Measurements from ENCODE around the gene SHANK3.
A peak's percentile ranks its signal among the peaks of the same experiment; 100 is the strongest.

The SHANK3 gene

DNA sequence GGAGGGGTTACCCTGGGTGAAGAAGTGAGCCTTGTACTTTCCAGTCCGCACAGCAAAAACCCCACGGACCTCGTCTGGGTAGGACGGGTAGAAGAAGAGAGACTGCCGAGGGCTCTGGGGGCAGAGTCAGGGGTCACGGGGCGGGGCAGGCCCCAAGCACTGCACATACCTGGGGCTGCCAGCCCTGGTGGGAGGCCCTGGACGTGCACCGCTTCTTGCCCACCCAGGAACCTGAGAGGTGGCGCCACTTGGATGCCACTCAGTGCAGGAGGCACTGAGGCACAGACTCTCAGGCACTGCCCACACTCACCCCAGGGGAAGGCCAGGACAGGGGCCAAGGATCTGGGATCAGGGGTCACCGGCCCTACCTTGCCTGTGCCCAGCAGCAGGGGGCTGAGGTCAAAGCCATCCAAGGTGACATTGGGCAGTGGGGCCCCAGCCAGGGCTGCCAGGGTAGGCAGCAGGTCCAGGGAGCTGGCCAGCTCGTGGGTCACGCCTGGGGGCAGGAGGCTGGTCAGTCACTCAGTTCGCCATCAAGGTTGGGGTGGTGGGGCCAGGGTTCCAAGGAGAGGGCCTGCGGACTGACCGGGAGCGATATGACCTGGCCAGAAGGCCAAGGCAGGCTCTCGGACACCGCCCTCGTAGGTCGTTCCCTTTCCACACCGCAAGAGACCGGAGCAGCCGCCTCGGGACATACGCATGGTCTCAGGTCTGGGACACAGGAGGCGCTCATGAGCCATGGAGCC, 46.9 kb upstream of the SHANK3 start:
- no peaks in the 10 kb centered on the region for H3K9me3 ChIP-seq (ENCODE audit: insufficient read depth, low read length)
- H3K79me2 ChIP-seq (ENCODE audit: insufficient read depth, low read length) = no peaks in the 10 kb centered on the region; the same call in 1 of the 2 replicates
- H2AFZ ChIP-seq (ENCODE audit: low read depth, low read length, severe bottlenecking) = no peak overlapping the region
- no peak overlapping the region for H3K4me2 ChIP-seq (ENCODE audit: low read depth, low read length, poor library complexity, severe bottlenecking)
- no peaks in the 10 kb centered on the region for H3K9me2 ChIP-seq (replicated peaks; ENCODE audit: insufficient read depth, low read length)
- no peak overlapping the region for H3K27ac ChIP-seq (ENCODE audit: low read depth, low read length)
- H4K20me1 ChIP-seq (ENCODE audit: low read depth, low read length) = no peaks in the 10 kb centered on the region
- no peaks in the 10 kb centered on the region for H3K36me3 ChIP-seq (ENCODE audit: low read length)
- H3K4me3 ChIP-seq (ENCODE audit: insufficient read depth, low read length, poor library complexity, severe bottlenecking) = no peak overlapping the region
- H3K9ac ChIP-seq (ENCODE audit: low read length) = no peak overlapping the region
- H3F3A ChIP-seq (ENCODE audit: insufficient read depth) = peaks cover 15% of the 10 kb centered on the region
- no peaks in the 10 kb centered on the region for H3K27me3 ChIP-seq (ENCODE audit: low read length)
- TF ChIP-seq EZH2phosphoT487 (conservative IDR thresholded peaks at IDR 0.05; ENCODE audit: low read length) (no peak), CTCF (IDR thresholded peaks at IDR 0.05; ENCODE audit: insufficient read depth, low read length, poor library complexity, severe bottlenecking) (no peak)

- Histone ChIP-seq H3K9ac (ENCODE audit: low read length) (no peak overlapping the region), H4K20me1 (ENCODE audit: low read depth, low read length) (no peaks in the 10 kb centered on the region), H3F3A (ENCODE audit: insufficient read depth) (peaks cover 8% of the 10 kb centered on the region), H3K4me3 (ENCODE audit: insufficient read depth, low read length, poor library complexity, severe bottlenecking) (no peak overlapping the region), H3K9me3 (ENCODE audit: insufficient read depth, low read length) (no peaks in the 10 kb centered on the region), H3K79me2 (ENCODE audit: insufficient read depth, low read length) (no peaks in the 10 kb centered on the region; the same call in 1 of the 2 replicates), H3K4me2 (ENCODE audit: low read depth, low read length, poor library complexity, severe bottlenecking) (no peak overlapping the region), H3K27me3 (ENCODE audit: low read length) (no peaks in the 10 kb centered on the region), H3K9me2 (replicated peaks; ENCODE audit: insufficient read depth, low read length) (no peaks in the 10 kb centered on the region), H2AFZ (ENCODE audit: low read depth, low read length, severe bottlenecking) (no peak overlapping the region), H3K27ac (ENCODE audit: low read depth, low read length) (no peak overlapping the region), H3K36me3 (ENCODE audit: low read length) (no peaks in the 10 kb centered on the region)
- TF ChIP-seq CTCF (IDR thresholded peaks at IDR 0.05; ENCODE audit: insufficient read depth, low read length, poor library complexity, severe bottlenecking) (no peak), EZH2phosphoT487 (conservative IDR thresholded peaks at IDR 0.05; ENCODE audit: low read length) (no peak)
Measured at GRCh38 chr22:50626314-50626849, 46.2 kb upstream of the SHANK3 start.

DNA sequence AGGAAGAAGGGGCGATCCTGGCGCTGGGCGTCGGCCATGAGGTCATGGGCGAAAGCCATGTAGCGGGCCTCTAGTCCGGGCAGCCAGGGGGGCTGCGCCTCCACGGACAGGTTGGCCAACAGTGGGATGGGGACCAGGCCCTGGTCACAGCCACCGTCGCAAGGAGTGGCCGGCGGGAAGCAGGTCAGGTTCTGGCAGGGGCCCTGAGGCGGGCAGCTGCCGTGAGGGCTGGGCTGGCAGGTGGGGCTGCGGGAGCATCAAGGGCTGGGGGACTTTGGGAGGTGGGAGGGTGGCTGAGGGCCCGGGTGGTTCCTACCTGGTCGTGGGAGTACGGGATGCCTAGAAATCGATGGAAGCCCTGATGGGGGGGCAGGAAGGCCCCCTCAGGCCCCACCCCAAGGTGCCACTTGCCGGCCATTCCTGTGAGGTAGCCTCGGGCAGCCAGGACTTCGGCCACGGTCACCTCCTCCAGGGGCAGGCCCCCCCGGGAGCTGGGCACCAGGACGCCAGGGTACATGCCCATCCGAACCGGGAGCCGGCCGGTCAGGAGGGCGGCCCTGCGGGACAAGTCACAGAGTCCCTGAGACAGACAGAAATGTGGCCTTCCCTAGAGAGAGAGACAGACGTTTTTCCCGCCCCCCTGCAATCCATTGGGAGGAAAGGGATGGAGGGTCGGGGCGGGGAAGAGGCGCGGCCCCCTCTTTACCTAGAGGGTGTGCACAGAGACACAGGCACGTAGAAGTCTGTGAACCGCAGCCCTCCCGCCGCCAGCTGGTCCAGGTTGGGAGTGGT, 45.6 kb upstream of the SHANK3 start:
- H3K4me2 ChIP-seq (ENCODE audit: low read depth, low read length, poor library complexity, severe bottlenecking) = peak overlapping the region; percentile 70
- H4K20me1 ChIP-seq (ENCODE audit: low read depth, low read length) = no peaks in the 10 kb centered on the region
- peak overlapping the region; percentile 61 for H2AFZ ChIP-seq (ENCODE audit: low read depth, low read length, severe bottlenecking)
- TF ChIP-seq CTCF (IDR thresholded peaks at IDR 0.05; ENCODE audit: insufficient read depth, low read length, poor library complexity, severe bottlenecking) = no peak
- no peak for TF ChIP-seq EZH2phosphoT487 (conservative IDR thresholded peaks at IDR 0.05; ENCODE audit: low read length)
- H3K79me2 ChIP-seq (ENCODE audit: insufficient read depth, low read length) = no peaks in the 10 kb centered on the region; the same call in 1 of the 2 replicates
- no peaks in the 10 kb centered on the region for H3K9me3 ChIP-seq (ENCODE audit: insufficient read depth, low read length)
- H3K36me3 ChIP-seq (ENCODE audit: low read length) = no peaks in the 10 kb centered on the region
- peak overlapping the region; percentile 85 for H3K9ac ChIP-seq (ENCODE audit: low read length)
- peaks cover 2% of the 10 kb centered on the region; the same call in 1 of the 2 replicates for H3F3A ChIP-seq (ENCODE audit: insufficient read depth)
- H3K27me3 ChIP-seq (ENCODE audit: low read length) = no peaks in the 10 kb centered on the region
- peak overlapping the region; percentile 99 for H3K4me3 ChIP-seq (ENCODE audit: insufficient read depth, low read length, poor library complexity, severe bottlenecking)
- H3K9me2 ChIP-seq (replicated peaks; ENCODE audit: insufficient read depth, low read length) = no peaks in the 10 kb centered on the region
- peak overlapping the region; percentile 20; the same call in 1 of the 2 replicates for H3K27ac ChIP-seq (ENCODE audit: low read depth, low read length)

All from SU-DHL-6 (cell line).